PC-9 (cell line): ENCODE results near the gene UTP11. TPM values are rescaled to one million over a fixed set of nuclear protein-coding genes. Genes with fewer than 3 reads are reported as not detected.

Experiments
- BruUV-seq: library from RNA; stranded (reverse); fragments of 400-500 nt; replicated peaks from 2 replicates; lab custom pipeline; 2021; lab: Mats Ljungman, UMichigan
- CTCF ChIA-PET: fragments of 300-600 bp; sonication (Branson Sonifier 250); formaldehyde crosslinking; loops from one replicate; lab custom pipeline; 2022; ENCODE audit warnings: antibody characterized with exemption; lab: Charles Lee
- POLR2A ChIA-PET: fragments of 300-600 bp; sonication (Branson Sonifier 250); formaldehyde crosslinking; loops from one replicate; lab custom pipeline; 2022; ENCODE audit warnings: antibody characterized with exemption; ENCODE audit not compliant: unreplicated experiment; lab: Charles Lee
- DNase-seq, 2 experiments: peaks; one replicate each; pipeline versions ENCODE4 v3.0.0 to v3.0.0-alpha.2; 2015 to 2022; ENCODE audit warnings: mixed read lengths in 1 of 2
- H2AFZ ChIP-seq: fragments of 200-600 bp; sonication (generic); 2 replicates; pipeline ENCODE4 v1.8.1; 2017; ENCODE audit warnings: antibody characterized with exemption
- H3F3A ChIP-seq: fragments of 200-600 bp; sonication (generic); 2 replicates; pipeline ENCODE4 v1.8.1; 2017; ENCODE audit warnings: antibody characterized with exemption, mild to moderate bottlenecking, low read depth; ENCODE audit not compliant: insufficient read depth
- H3K27ac ChIP-seq: fragments of 200-600 bp; sonication (generic); 2 replicates; pipeline ENCODE4 v1.6.1; 2016; ENCODE audit warnings: mixed run types
- H3K27me3 ChIP-seq: fragments of 200-600 bp; sonication (generic); 2 replicates; pipeline ENCODE4 v1.6.1; 2016; ENCODE audit warnings: low read depth, mixed run types; ENCODE audit not compliant: insufficient read depth
- H3K36me3 ChIP-seq: fragments of 200-600 bp; sonication (generic); 2 replicates; pipeline ENCODE4 v1.6.1; 2016; ENCODE audit warnings: low read depth, mixed run types
- H3K4me1 ChIP-seq: fragments of 200-600 bp; sonication (generic); replicated peaks from 2 replicates; pipeline ENCODE4 v1.6.1; 2016; ENCODE audit warnings: mixed run types; ENCODE audit not compliant: insufficient read depth
- H3K4me2 ChIP-seq: fragments of 200-600 bp; sonication (generic); 2 replicates; pipeline ENCODE4 v1.6.1; 2017; ENCODE audit warnings: mixed run types
- H3K4me3 ChIP-seq: fragments of 200-600 bp; sonication (generic); 2 replicates; pipeline ENCODE4 v1.6.1; 2016; ENCODE audit warnings: mixed run types
- H3K79me2 ChIP-seq: fragments of 200-600 bp; sonication (generic); 2 replicates; pipeline ENCODE4 v1.6.1; 2017; ENCODE audit warnings: low read depth, mixed run types
- H3K9me2 ChIP-seq: fragments of 200-600 bp; sonication (generic); 2 replicates; pipeline ENCODE4 v1.8.1; 2017; ENCODE audit warnings: mild to moderate bottlenecking; ENCODE audit not compliant: insufficient read depth
- H3K9me3 ChIP-seq: fragments of 200-600 bp; sonication (generic); 2 replicates; pipeline ENCODE4 v1.8.1; 2016; ENCODE audit warnings: low read depth; ENCODE audit not compliant: insufficient read depth
- H4K20me1 ChIP-seq: fragments of 200-600 bp; sonication (generic); 2 replicates; pipeline ENCODE4 v1.8.1; 2017; ENCODE audit not compliant: insufficient read depth
- EZH2 ChIP-seq: fragments of 200-600 bp; sonication (generic); IDR thresholded peaks from 2 replicates; pipeline ENCODE4 v1.8.0; 2017; ENCODE audit warnings: antibody characterized with exemption, low read depth
- intact Hi-C: fragments of 100-400 bp; cut with micrococcal nuclease; formaldehyde crosslinking; loops from one replicate; pipeline ENCODE4 v1.10.0; 2022; ENCODE audit not compliant: unreplicated experiment
- total RNA-seq: library from RNA; stranded (reverse); gene quantifications from 2 replicates; pipeline ENCODE4 v1.2.3, GENCODE V29; 2021
- TF ChIP-seq, protein P1 (sequence below): fragments of 200-600 bp; sonication (generic); conservative IDR thresholded peaks from 2 replicates; pipeline ENCODE4 v1.6.1; 2017; ENCODE audit warnings: mixed run types, antibody characterized with exemption, mild to moderate bottlenecking, moderate library complexity

The UTP11 gene
- total RNA-seq, 1 experiment from 2014 or later = 36.4 TPM

GRCh38 chr1:38025233-38025632, 12.7 kb downstream of the UTP11 start:
- H3K36me3 ChIP-seq = peaks cover 32% of the 10 kb centered on the region

DNA sequence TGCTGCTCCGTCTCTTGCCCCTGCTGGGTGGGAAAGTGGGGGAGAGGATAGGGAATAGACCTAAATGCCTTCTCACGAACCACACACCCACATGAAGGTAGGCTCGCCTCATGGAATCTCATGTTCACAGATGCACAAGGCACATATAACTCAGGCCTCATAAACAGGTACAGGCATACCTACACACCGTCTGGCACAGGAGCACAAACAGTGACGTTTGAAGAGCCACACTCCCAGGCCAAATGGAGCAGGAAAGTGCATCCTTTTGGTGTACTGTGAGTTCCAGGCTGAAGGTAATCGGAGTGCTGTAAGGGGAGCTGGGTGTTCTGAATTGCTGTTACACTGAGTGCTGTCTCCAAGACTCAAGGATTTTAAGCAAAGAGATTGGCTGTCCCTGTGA, 13.1 kb downstream of the UTP11 start:
- Histone ChIP-seq H3K79me2 (no peaks in the 10 kb centered on the region), H3K9me2 (no peaks in the 10 kb centered on the region), H3K9me3 (no peaks in the 10 kb centered on the region), H4K20me1 (no peaks in the 10 kb centered on the region), H3K27ac (no peak overlapping the region), H3K4me1 (peaks cover 40% of the 10 kb centered on the region), H2AFZ (no peak overlapping the region), H3K4me2 (no peak overlapping the region), H3K27me3 (no peaks in the 10 kb centered on the region), H3K4me3 (no peak overlapping the region), H3K36me3 (peaks cover 28% of the 10 kb centered on the region), H3F3A (peaks cover 34% of the 10 kb centered on the region; the same call in 1 of the 2 replicates)
- POLR2A ChIA-PET = no interaction called here
- BruUV-seq = no TSS peak
- CTCF ChIA-PET = no interaction called here
- DNase-seq = no peak
- TF ChIP-seq EZH2 = no peak
- TF ChIP-seq, protein P1, sequence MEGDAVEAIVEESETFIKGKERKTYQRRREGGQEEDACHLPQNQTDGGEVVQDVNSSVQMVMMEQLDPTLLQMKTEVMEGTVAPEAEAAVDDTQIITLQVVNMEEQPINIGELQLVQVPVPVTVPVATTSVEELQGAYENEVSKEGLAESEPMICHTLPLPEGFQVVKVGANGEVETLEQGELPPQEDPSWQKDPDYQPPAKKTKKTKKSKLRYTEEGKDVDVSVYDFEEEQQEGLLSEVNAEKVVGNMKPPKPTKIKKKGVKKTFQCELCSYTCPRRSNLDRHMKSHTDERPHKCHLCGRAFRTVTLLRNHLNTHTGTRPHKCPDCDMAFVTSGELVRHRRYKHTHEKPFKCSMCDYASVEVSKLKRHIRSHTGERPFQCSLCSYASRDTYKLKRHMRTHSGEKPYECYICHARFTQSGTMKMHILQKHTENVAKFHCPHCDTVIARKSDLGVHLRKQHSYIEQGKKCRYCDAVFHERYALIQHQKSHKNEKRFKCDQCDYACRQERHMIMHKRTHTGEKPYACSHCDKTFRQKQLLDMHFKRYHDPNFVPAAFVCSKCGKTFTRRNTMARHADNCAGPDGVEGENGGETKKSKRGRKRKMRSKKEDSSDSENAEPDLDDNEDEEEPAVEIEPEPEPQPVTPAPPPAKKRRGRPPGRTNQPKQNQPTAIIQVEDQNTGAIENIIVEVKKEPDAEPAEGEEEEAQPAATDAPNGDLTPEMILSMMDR = no peak
- intact Hi-C loops = loop anchor here (1.0 to 5.0 kb wide), 4 partner anchors 112 to 1067 kb away; no protein-coding TSS in a partner anchor

More at GRCh38 chr1:38025233-38025632, 12.7 kb downstream of the UTP11 start:
- TF ChIP-seq EZH2 = no peak
- Histone ChIP-seq H3K4me2 (no peak overlapping the region), H3F3A (peaks cover 30% of the 10 kb centered on the region; the same call in 1 of the 2 replicates), H4K20me1 (no peaks in the 10 kb centered on the region), H3K9me3 (no peaks in the 10 kb centered on the region), H3K4me3 (no peak overlapping the region), H3K4me1 (peaks cover 35% of the 10 kb centered on the region), H3K27me3 (no peaks in the 10 kb centered on the region), H3K79me2 (no peaks in the 10 kb centered on the region), H3K9me2 (no peaks in the 10 kb centered on the region), H3K27ac (no peak overlapping the region), H2AFZ (no peak overlapping the region)
- intact Hi-C loops = loop anchor here (5.0 kb wide), 3 partner anchors 112 to 1067 kb away; no protein-coding TSS in a partner anchor
- POLR2A ChIA-PET = no interaction called here
- DNase-seq = no peak
- BruUV-seq = no TSS peak
- CTCF ChIA-PET = interaction anchor here (0.6 kb wide), 1 partner anchor 712 kb away, joined by 3 read pairs; no protein-coding TSS in a partner anchor

DNA sequence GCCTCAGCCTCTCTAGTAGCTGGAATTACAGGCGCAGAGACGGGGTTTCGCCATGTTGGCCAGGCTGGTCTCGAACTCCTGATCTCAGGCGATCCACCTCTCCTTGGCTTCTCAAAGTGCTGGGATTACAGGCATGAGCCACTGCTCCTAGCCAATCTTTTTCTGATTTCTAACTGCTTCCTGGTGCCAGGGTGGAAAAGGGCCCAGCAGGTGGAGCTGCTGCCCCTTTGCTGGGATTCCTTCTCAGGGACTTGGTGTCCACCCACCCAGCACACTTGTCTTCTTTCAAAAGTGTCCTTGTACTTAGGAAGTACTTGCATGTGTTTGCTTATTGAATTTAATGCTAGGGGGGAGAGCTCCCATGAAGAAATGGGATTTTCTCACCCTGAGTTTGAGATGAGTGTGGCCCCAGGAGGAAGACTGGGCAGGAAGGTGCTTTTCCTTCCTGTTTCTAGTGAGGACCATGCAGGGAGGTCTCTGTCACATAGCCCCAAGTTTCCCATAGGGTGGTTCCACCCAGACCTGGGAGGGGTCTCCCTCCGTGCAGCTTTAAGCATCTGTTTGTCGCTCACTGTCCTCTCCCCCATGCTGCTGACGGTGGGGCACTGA, 14.2 kb downstream of the UTP11 start:
- ChIA-PET CTCF (interaction anchor here (0.5 to 0.9 kb wide), 5 partner anchors 15 to 1794 kb away, joined by 3 to 11 read pairs (median 4); no protein-coding TSS in a partner anchor), POLR2A (interaction anchor here (0.7 kb wide), 1 partner anchor 611 kb away, joined by 3 read pairs; no protein-coding TSS in a partner anchor)
- H3K27ac ChIP-seq = no peak overlapping the region
- H4K20me1 ChIP-seq = no peaks in the 10 kb centered on the region
- peaks cover 36% of the 10 kb centered on the region; the same call in 1 of the 2 replicates for H3F3A ChIP-seq
- intact Hi-C loops = loop anchor here (1.0 to 5.0 kb wide), 4 partner anchors 111 to 1066 kb away; no protein-coding TSS in a partner anchor
- TF ChIP-seq EZH2 = no peak
- TF ChIP-seq, protein P1 = peak; percentile 91
- H3K4me2 ChIP-seq = no peak overlapping the region
- no peaks in the 10 kb centered on the region for H3K9me3 ChIP-seq
- no TSS peak for BruUV-seq
- H3K9me2 ChIP-seq = no peaks in the 10 kb centered on the region
- DNase-seq = peak; percentile 58 to 75
- H3K4me3 ChIP-seq = no peak overlapping the region
- H2AFZ ChIP-seq = no peak overlapping the region
- peaks cover 18% of the 10 kb centered on the region; the same call in 1 of the 2 replicates for H3K36me3 ChIP-seq
- H3K4me1 ChIP-seq = peaks cover 48% of the 10 kb centered on the region
- H3K27me3 ChIP-seq = no peaks in the 10 kb centered on the region
- no peaks in the 10 kb centered on the region for H3K79me2 ChIP-seq
